Motor neuron (in vitro differentiated cells): Measurements from ENCODE around the gene OR52B6. TPM values are rescaled to one million over a fixed set of nuclear protein-coding genes. Genes with fewer than 3 reads are reported as not detected.
"Not testable (repeated sequence)": the region's sequence is repeated elsewhere in the genome, so short reads cannot be mapped to it uniquely, and the experiment has no call there.

ENCODE experiments used
- ATAC-seq, 8 experiments: fragments of 200-7000 bp; cut with Tn5 transposase; replicated peaks in 6 of 8; 2 replicates each; pipeline ENCODE4 v1.8.0; 2021; ENCODE audit warnings: mild to moderate bottlenecking in 8 of 8, moderate library complexity in 8 of 8
- H3K27ac ChIP-seq, 2 donors: fragments of 250-450 bp; sonication (Bioruptor Pico); 2 replicates each; pipeline ENCODE4 v1.9.0; 2021; ENCODE audit warnings: antibody characterized with exemption in 2 of 2, mild to moderate bottlenecking in 2 of 2, moderate library complexity in 1 of 2
- H3K4me1 ChIP-seq, 2 donors: fragments of 250-450 bp; sonication (Bioruptor Pico); replicated peaks in 1 of 2; 2 replicates each; pipeline ENCODE4 v1.6.1; 2021; ENCODE audit warnings: antibody characterized with exemption in 2 of 2, mild to moderate bottlenecking in 2 of 2, moderate library complexity in 1 of 2
- H3K4me3 ChIP-seq, 5 donors: fragments of 250-450 bp; sonication (Bioruptor Pico); 2 replicates each; pipeline ENCODE4 v1.9.0; 2021; ENCODE audit warnings: antibody characterized with exemption in 5 of 5, mild to moderate bottlenecking in 5 of 5, moderate library complexity in 4 of 5
- WGBS, 10 experiments: fragments of 450-650 bp; shearing (Covaris generic); methylation state at CpG; one replicate each; pipeline ENCODE4 v1.0.0; 2022; 5-methylcytosine and 5-hydroxymethylcytosine counted together
- in situ Hi-C, 9 experiments: fragments of 400-800 bp; cut with MboI; loops; one replicate each; pipeline ENCODE4 v1.15.0; 2021; ENCODE audit warnings: low sequenced_read_pairs in 9 of 9, low pct_unique_long_range_greater_than_20kb in 2 of 9; ENCODE audit not compliant: unreplicated experiment in 9 of 9
- total RNA-seq, 8 experiments: library from RNA; unstranded; fragments of 300-600 nt; gene quantifications; 2 replicates each; pipeline versions ENCODE4 v1.2.3 to v1.2.4, GENCODE V29; 2022

The OR52B6 gene
- total RNA-seq, 8 experiments from 2014 or later: 0.25 to 1.4 (median 0.67) TPM; not detected in 3

DNA sequence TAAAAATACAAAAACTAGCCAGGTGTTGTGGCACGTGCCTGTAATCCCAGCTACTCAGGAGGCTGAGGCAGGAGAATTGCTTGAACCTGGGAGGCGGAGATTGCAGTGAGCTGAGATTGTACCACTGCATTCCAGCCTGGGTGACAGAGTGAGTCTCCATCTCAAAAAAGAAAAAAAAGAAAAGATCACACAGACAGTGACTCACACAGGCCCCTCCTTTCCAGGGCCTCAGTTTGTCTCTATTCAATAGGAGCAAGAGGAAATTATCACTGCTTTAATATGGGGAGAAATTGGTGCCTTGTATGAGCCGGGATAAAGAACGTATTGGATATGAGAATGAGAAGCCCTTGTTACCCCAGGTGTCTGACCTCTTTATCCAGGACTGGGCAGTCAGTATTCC is 22.1 kb downstream of the OR52B6 start:
- in situ Hi-C loops, H3K27ac ChIP-seq, H3K4me1 ChIP-seq, H3K4me3 ChIP-seq: not testable (repeated sequence)
- ATAC-seq: peak in 2 of 8 experiments; percentile 33 to 44
- WGBS, 10 experiments: 67 to 100% (median 90%) methylated on average over 1 to 4 of the region's 4 CpGs; no CpG with 5 or more reads in 5 of the 10 experiments

DNA sequence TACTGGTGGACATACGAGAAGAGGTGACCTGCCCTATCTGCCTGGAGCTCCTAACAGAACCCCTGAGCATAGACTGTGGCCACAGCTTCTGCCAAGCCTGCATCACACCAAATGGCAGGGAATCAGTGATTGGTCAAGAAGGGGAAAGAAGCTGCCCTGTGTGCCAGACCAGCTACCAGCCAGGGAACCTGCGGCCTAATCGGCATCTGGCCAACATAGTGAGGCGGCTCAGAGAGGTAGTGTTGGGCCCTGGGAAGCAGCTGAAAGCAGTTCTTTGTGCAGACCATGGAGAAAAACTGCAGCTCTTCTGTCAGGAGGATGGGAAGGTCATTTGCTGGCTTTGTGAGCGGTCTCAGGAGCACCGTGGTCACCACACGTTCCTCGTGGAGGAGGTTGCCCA is 22.6 kb downstream of the OR52B6 start:
- H3K27ac ChIP-seq: no peak overlapping the region
- in situ Hi-C loops: no loop called here
- WGBS, 10 experiments: 87 to 100% (median 96%) methylated on average over 2 to 8 of the region's 8 CpGs; no CpG with 5 or more reads in 3 of the 10 experiments
- no peaks in the 10 kb centered on the region for H3K4me1 ChIP-seq
- no peak for ATAC-seq
- H3K4me3 ChIP-seq: no peak overlapping the region

DNA sequence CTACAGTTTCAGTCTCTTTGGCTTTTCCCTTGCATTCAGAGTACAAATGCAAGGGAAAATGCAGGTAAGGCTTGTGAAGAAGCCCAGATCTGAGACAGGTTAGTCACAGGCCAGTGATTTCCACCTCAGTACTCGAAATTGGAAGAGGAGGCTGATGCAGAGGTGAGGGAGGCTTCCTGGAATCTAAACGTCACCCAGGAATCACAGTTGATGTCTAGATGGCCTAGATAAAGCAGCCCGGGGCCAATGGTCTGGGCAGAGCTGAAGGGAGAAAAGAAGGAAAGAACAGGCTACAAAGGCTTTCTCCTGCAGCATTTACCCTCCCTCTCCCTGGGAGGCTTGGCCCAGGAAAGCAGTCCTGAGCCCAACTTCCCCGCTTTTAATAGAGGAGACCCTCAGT is 24.2 kb downstream of the OR52B6 start:
- Histone ChIP-seq H3K4me1 (peaks cover 0 to 4% of the 10 kb centered on the region in 2 donors), H3K27ac (no peak overlapping the region), H3K4me3 (no peak overlapping the region)
- in situ Hi-C loops: no loop called here
- 38 to 100% (median 86%) methylated on average over 1 to 3 of the region's 4 CpGs; no CpG with 5 or more reads in 4 of the 10 experiments for WGBS, 10 experiments
- ATAC-seq: no peak

DNA sequence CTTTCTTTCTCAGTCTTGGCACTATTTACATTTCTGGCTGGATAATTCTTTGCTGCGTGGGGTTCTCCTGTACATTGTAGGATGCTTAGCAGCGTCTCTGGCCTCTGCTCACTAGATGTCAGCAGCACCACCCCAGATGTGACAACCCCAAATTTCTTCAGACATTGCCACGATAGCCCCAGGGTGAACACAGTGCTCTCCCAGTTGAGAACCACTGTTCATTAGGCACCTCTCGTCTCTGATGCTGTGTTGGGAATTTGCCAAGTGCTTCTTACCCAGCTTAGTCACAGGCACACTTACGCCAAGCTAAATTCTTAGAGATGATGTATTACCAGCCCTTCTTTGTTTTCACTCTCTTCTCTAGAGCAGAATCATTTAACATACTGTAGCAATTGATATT is 25.2 kb downstream of the OR52B6 start:
- WGBS, 10 experiments: 0 to 100% (median 80%) methylated on average over 1 to 5 of the region's 5 CpGs; no CpG with 5 or more reads in 3 of the 10 experiments
- Histone ChIP-seq H3K4me3 (no peak overlapping the region), H3K4me1 (peaks cover 0 to 4% of the 10 kb centered on the region in 2 donors), H3K27ac (no peak overlapping the region)
- peak in 1 of 8 experiments; percentile 43 for ATAC-seq
- in situ Hi-C loops: no loop called here

DNA sequence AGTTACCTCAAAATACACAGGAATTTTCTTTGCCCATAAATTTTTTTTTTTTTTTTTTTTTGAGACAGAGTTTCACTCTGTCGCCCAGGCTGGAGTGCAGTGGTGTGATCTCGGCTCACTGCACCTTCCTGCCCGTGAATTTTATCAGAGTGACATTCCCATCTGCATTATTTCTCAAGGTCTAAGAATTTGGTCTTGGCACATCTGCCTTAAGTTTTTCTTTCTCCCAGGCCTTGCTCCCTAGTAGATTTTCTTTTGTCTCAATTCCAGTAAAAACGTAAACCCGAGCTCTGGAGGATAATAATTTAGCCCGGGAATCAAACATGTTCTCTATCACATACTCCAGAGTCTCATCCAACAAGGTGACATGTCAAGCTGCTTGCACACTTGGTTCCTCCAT is 28.1 kb downstream of the OR52B6 start:
- 78 to 100% (median 99%) methylated on average over 1 to 6 of the region's 6 CpGs; no CpG with 5 or more reads in 2 of the 10 experiments for WGBS, 10 experiments
- no peak for ATAC-seq
- in situ Hi-C loops: no loop called here
- no peak overlapping the region for H3K27ac ChIP-seq
- no peak overlapping the region for H3K4me3 ChIP-seq
- peaks cover 0 to 4% of the 10 kb centered on the region in 2 donors for H3K4me1 ChIP-seq

DNA sequence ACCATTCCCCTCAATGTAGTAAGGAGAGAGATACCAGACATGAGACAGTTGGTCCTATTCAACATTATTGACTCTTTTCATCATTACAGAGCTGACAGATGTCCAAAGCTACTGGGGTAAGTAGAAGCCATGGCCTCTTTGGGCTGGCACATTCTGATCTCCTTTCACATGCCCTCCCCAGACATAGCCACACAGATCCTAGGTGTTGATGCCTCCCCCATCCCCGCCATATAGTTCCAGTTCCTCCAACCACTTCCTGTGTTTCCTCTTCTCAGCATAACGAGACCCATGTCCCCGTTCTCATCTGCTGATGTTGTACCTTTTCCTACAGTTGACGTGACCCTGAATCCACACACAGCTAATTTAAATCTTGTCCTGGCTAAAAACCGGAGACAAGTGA is 29.8 kb downstream of the OR52B6 start:
- peaks cover 0 to 4% of the 10 kb centered on the region in 2 donors for H3K4me1 ChIP-seq
- H3K4me3 ChIP-seq: no peak overlapping the region
- in situ Hi-C loops: no loop called here
- 76 to 94% (median 88%) methylated on average over 2 to 4 of the region's 5 CpGs; no CpG with 5 or more reads in 7 of the 10 experiments for WGBS, 10 experiments
- ATAC-seq: no peak
- H3K27ac ChIP-seq: no peak overlapping the region

DNA sequence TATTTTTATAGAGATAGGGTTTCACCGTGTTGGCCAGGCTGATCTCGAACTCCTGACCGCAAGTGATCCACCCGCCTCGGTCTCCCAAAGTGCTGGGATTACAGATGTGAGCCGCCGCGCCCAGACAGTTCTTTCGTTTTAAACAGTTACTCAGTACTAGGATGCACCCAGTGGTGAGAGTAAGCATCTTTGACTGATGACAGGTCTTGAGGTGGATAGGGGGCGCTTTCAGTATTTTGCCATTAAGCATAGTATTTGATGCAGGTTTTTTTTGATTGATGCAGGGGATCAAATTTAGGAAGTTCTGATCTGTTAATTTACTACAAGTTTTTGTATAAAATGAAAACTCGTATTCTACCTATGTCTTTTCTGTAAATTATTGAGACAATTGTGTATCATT is 30.9 kb downstream of the OR52B6 start:
- ATAC-seq: no peak
- 71 to 96% (median 87%) methylated on average over 1 to 11 of the region's 11 CpGs for WGBS, 10 experiments
- no peak overlapping the region for H3K27ac ChIP-seq
- in situ Hi-C loops: no loop called here
- H3K4me1 ChIP-seq: peaks cover 0 to 4% of the 10 kb centered on the region in 2 donors
- no peak overlapping the region for H3K4me3 ChIP-seq

DNA sequence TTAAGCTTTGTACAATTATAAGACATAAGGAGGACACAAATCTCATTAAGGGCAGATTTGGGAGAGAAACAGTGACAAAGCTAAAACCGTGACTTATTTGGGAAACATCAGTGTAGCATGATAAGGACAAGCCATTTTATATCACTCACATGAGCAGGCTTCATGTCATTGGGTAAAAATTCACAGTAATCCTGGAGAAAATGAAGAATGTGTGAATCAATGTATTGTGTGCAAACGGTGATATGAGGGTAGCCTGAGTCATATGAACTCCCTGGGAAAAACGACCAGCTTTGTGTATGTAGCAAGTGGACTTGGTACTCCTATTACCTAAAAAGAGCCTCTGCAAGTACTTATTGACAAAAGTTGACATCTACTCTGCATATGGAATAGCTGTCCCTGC is 38.1 kb downstream of the OR52B6 start:
- H3K4me1 ChIP-seq: no peaks in the 10 kb centered on the region
- in situ Hi-C loops: no loop called here
- no peak overlapping the region for H3K4me3 ChIP-seq
- no peak for ATAC-seq
- H3K27ac ChIP-seq: no peak overlapping the region
- WGBS, 10 experiments: 17 to 100% (median 63%) methylated on average over 1 to 3 of the region's 3 CpGs; no CpG with 5 or more reads in 2 of the 10 experiments

DNA sequence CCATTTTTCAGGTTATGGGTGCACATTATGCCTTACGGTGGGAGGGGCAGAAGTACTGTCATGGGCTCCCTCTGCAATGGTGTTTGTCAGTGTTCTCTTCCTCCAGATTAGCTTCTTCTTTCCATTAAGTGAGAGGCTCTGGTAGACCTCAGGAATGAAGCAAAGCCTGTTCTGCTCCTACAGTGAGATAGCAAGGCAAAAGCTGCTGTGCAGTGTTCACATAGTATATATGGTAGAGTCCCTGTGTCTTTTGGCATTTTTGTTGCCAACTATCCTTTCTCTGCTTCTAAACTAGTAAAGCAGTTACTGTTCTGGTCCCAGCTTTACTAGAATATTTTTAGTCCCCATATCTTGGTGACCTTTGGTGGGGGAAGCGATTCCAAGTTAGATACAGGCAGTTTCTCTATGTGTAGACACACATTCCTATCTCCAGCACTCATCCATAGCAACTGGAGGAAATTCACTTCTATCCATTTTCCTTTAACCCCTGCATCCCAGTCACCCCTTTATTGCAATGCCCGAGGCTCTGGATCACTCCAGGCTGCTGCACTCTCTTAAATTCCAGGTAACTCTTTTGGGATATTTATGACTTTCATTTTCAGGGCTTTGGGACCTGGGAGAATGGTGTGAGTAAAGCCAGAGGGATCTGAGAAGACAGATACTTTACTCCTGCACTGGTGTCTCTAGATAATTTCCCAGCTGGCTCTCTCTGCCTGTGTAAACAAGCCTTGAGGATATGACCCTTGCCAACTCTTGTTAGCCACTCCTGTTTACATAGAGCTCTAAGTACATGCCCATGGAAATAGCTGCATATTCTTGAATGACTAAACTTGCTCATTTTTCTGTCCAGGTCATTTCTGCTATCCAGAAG is 40.2 kb downstream of the OR52B6 start:
- Histone ChIP-seq H3K4me1 (peaks cover 0 to 9% of the 10 kb centered on the region in 2 donors), H3K4me3 (no peak overlapping the region), H3K27ac (no peak overlapping the region)
- in situ Hi-C loops: no loop called here
- 27 to 100% (median 83%) methylated on average over 1 to 3 of the region's 3 CpGs; no CpG with 5 or more reads in 1 of the 10 experiments for WGBS, 10 experiments
- peak in 5 of 8 experiments; percentile 29 to 96 (median 81) for ATAC-seq

DNA sequence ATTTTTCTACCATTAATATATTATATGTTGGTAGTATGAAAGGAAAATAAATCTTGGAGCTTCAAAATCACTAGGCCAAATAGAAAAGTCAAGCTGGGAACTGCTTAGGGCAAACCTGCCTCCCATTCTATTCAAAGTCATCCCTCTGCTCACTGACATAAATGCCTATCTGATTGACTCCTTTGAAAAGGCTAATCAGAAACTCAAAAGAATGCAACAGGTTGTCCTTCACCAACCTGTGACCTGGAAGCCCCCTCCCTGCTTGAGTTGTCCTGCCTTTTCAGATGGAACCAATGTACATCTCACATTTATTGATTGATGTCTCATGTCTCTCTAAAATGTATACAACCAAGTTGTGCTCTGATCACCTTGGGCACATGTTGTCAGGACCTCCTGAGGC is 40.9 kb downstream of the OR52B6 start:
- Histone ChIP-seq H3K27ac (no peak overlapping the region), H3K4me3 (no peak overlapping the region), H3K4me1 (peaks cover 0 to 9% of the 10 kb centered on the region in 2 donors)
- in situ Hi-C loops: no loop called here
- peak in 1 of 8 experiments; percentile 11 for ATAC-seq

DNA sequence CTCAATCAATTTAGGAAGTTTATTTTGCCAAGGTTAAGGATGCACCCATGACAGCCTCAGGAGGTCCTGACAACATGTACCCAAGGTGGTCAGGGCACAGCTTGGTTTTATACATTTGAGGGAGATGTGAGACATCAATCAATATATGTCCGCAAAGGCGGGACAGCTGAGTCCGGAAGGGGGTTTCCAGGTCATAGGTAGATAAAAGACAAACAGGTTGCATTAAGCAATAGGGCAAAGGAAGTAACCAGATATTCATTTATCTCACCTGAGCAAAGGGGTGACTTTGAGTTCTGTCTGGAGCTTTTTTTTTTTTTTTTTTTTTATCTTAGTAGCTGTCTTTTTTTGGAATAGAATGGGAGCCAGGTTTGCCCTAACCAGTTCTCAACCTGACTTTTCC is 42.1 kb downstream of the OR52B6 start:
- H3K27ac ChIP-seq: no peak overlapping the region
- ATAC-seq: no peak
- in situ Hi-C loops: no loop called here
- H3K4me3 ChIP-seq: no peak overlapping the region
- peaks cover 0 to 9% of the 10 kb centered on the region in 2 donors for H3K4me1 ChIP-seq
- 90 to 100% (median 100%) methylated on average over 1 to 3 of the region's 3 CpGs; no CpG with 5 or more reads in 2 of the 10 experiments for WGBS, 10 experiments

DNA sequence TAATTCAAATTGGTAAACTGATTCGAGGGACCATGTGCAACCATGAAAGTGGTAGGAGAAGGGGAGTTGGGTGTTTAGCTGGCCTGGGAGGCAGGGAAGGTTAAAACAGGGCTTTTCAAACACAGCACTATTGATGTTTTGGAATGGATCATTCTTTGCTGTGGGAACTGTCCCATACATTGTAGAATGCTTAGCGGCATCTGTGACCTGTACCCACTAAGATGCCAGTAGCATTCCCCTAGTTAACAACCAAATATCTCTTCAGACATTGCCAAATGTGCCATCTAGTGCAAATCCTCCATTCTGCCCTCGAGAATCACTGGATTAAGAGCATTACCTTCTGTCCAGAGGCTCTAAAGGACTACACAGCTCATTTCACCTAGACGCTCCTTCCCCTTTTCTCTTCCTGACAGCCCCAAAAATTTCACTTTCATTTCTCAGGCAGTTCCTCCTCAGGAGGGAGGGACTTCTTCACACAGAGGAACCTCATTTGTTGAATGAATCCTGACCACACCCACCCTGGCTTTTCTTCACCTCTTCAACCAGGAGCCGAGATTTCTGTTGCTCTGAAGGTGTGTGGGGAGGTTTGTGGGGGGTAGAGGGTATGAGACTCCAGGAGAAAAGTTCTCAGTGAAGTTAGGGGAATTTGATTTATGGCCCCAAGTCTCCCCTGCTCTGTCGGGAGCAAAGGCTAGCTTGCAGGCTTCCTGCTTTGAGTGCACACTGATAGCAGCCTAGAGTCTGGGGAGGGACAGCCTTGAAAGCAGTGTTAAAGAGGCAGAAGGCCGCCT is 44.0 kb downstream of the OR52B6 start, which contains the start of gene TRIM34:
Gene TRIM34 (plus strand): TSS at position 513 of the 791 bp plus-strand sequence. CDS start 7,331 bp downstream, outside the sequence.
- peaks cover 0 to 9% of the 10 kb centered on the region in 2 donors for H3K4me1 ChIP-seq
- no peak within 1 kb of the TSS for H3K4me3 ChIP-seq
- ATAC-seq: peak in 7 of 8 experiments; percentile 33 to 88 (median 52)
- no peak within 1 kb of the TSS for H3K27ac ChIP-seq
- in situ Hi-C loops: no loop called here
- WGBS, 10 experiments: 0 to 80% (median 57%) methylated on average over 1 to 4 of the region's 7 CpGs; no CpG with 5 or more reads in 1 of the 10 experiments

DNA sequence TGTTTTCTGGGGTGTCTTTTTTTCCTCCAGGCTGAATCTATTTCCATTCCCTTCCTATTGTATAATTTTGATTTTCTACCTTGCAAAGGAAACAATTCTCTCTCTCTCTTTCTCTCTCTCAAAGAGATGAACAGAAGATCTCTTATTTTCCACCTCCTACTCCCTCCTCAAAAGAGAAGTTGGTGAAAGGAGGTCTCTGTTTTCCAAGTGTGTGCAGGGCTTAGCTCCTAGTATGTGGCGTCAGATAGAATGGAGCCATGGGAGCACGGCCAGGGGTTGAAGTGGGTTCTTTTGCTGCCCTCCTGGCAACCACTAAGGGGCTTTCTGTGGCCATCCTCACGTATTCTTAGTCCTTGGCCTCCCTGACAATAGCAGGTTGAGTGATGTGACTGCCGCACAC is 44.6 kb downstream of the OR52B6 start:
- ATAC-seq: peak in 3 of 8 experiments; percentile 16 to 60 (median 44)
- WGBS, 10 experiments: 17 to 66% (median 42%) methylated on average over 1 to 3 of the region's 4 CpGs; no CpG with 5 or more reads in 3 of the 10 experiments
- Histone ChIP-seq H3K4me1 (peaks cover 0 to 9% of the 10 kb centered on the region in 2 donors), H3K4me3 (no peak overlapping the region), H3K27ac (no peak overlapping the region)
- in situ Hi-C loops: no loop called here
